HEK293T (cell line): ENCODE measurements around the gene MAX.

ENCODE experiments used
- BHLHE40 ChIP-seq: fragments of 450-650 bp; IDR thresholded peaks from 2 replicates; pipeline ENCODE4 v1.6.1; 2016; ENCODE audit warnings: mild to moderate bottlenecking, moderate library complexity, borderline replicate concordance
- FOXK2 ChIP-seq: fragments of 450-650 bp; IDR thresholded peaks from 2 replicates; pipeline ENCODE4 v1.6.1; 2016; ENCODE audit warnings: mild to moderate bottlenecking
- FOXM1 ChIP-seq: fragments of 450-650 bp; IDR thresholded peaks from 2 replicates; pipeline ENCODE4 v1.6.1; 2017; ENCODE audit warnings: mild to moderate bottlenecking, borderline replicate concordance
- L3MBTL2 ChIP-seq: fragments of 450-650 bp; conservative IDR thresholded peaks from 2 replicates; pipeline ENCODE4 v1.6.1; 2016; ENCODE audit warnings: mild to moderate bottlenecking
- LEF1 ChIP-seq: fragments of 450-650 bp; IDR thresholded peaks from 2 replicates; pipeline ENCODE4 v1.6.1; 2017; ENCODE audit warnings: mild to moderate bottlenecking, borderline replicate concordance
- PKNOX1 ChIP-seq: fragments of 450-650 bp; IDR thresholded peaks from 2 replicates; pipeline ENCODE4 v1.6.1; 2016
- SP1 ChIP-seq: fragments of 450-650 bp; IDR thresholded peaks from 2 replicates; pipeline ENCODE4 v1.6.1; 2017

DNA sequence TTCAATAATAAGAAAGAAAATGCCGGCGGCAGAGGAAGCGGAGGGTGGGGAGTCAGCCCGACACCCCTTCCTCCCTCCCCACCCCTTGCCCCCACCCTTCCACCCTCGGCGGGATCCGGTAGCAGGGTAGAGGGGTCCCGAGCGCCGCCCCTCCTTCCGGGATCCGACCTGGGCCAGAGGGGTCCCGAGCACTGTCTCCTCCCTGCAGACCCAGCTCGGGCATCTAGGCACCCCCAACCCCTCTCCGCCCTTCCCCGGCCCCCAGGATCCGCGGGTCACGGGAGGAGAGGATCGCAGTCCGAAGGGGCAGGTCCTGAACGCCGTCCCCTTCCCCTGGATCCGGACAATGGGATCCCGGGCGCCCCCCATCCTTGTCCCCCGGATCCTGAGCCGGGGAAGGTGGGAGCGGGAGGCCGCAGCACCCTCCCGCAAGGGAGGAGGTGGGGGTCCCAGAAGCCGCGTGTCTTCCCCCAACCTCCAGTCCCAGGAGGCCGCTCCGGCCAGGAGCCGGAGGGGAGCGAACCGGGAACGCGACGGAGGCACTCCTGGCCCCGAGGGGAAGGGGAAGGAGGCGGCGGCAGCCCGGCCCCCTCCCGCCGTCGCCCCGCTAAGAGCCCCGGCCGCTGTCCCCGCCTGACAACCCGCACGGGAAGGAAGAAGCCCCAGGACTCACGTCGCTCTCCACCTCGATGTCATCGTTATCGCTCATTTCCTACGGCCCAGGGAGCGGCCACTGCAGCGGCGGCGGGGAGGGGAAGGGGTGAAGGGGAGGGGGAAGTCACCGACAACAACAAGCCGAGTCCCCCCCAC, 481 bp downstream of the MAX start:
- TF ChIP-seq PKNOX1: no peak
- TF ChIP-seq BHLHE40: no peak
- TF ChIP-seq LEF1: no peak
- TF ChIP-seq L3MBTL2: no peak
- no peak for TF ChIP-seq SP1
- no peak for TF ChIP-seq FOXK2
- no peak for TF ChIP-seq FOXM1
